Kidney (tissue), 14 donors: ENCODE measurements around the gene SLC13A5. TPM values are rescaled to one million over a fixed set of nuclear protein-coding genes. Genes with fewer than 3 reads are reported as not detected.

Experiments used
- DNase-seq, 5 donors: peaks; one replicate each; pipeline ENCODE4 v3.0.0-alpha.2; 2013 to 2020
- FAIRE-seq: peaks from 2 replicates; lab custom pipeline; 2012; peaks lifted over from hg19 to GRCh38; lab: Jason Lieb, UNC
- H3K27ac ChIP-seq, 2 donors: one replicate each; pipeline ENCODE4 v1.7.0; 2013; ENCODE audit warnings: low read depth in 2 of 2, low read length in 2 of 2, inconsistent platforms in 1 of 2
- H3K27me3 ChIP-seq: one replicate; pipeline ENCODE4 v1.7.1; 2013; ENCODE audit warnings: low read length, inconsistent platforms; ENCODE audit not compliant: control insufficient read depth, insufficient read depth
- H3K36me3 ChIP-seq, 3 donors: one replicate each; pipeline versions ENCODE4 v1.7.0 to v1.7.1; 2013; ENCODE audit warnings: low read length in 3 of 3, control low read depth in 1 of 3, inconsistent platforms in 1 of 3; ENCODE audit not compliant: insufficient read depth in 3 of 3, control insufficient read depth in 2 of 3
- H3K4me1 ChIP-seq, 3 donors: one replicate each; pipeline versions ENCODE4 v1.7.0 to v1.7.1; 2013; ENCODE audit warnings: low read length in 3 of 3, inconsistent platforms in 1 of 3, low read depth in 1 of 3; ENCODE audit not compliant: control insufficient read depth in 2 of 3, insufficient read depth in 2 of 3
- H3K4me3 ChIP-seq, 3 donors: one replicate each; pipeline versions ENCODE4 v1.7.0 to v1.8.1; 2013; ENCODE audit warnings: low read length in 3 of 3, control low read depth in 1 of 3, inconsistent platforms in 1 of 3
- H3K9ac ChIP-seq, 3 donors: one replicate each; pipeline versions ENCODE4 v1.7.0 to v1.7.1; 2013; ENCODE audit warnings: low read length in 3 of 3, control low read depth in 1 of 3, inconsistent platforms in 1 of 3
- H3K9me3 ChIP-seq, 3 donors: one replicate each; pipeline versions ENCODE4 v1.7.0 to v1.7.1; 2013; ENCODE audit warnings: low read length in 3 of 3, control low read depth in 1 of 3, inconsistent platforms in 1 of 3; ENCODE audit not compliant: control insufficient read depth in 2 of 3, insufficient read depth in 1 of 3
- CTCF ChIP-seq: IDR thresholded peaks from 3 replicates; pipeline ENCODE4 v1.5.1; 2012; ENCODE audit warnings: mild to moderate bottlenecking, moderate library complexity, borderline replicate concordance; ENCODE audit not compliant: insufficient read depth; ENCODE audit errors: extremely low read depth
- intact Hi-C: fragments of 100-400 bp; cut with DNase I; formaldehyde crosslinking; loops from one replicate; pipeline ENCODE4 v1.11.1; 2022
- polyA plus RNA-seq: library from polyadenylated mRNA; stranded (reverse); fragments of 350-450 nt; fragmentation: Illumina TruSeq; extraction: RNeasy Lipid Tissue Mini Kit (QIAGEN cat#74804); gene quantifications from one replicate; pipeline ENCODE4 v1.2.3, GENCODE V29; 2014; ENCODE audit warnings: low read depth, low replicate concordance; ENCODE audit not compliant: insufficient read depth
- total RNA-seq: library from RNA; stranded (reverse); fragmentation: NEBNext Ultra II Directional; extraction: Animal tissue kit (Norgen Biotek cat#: 25700); gene quantifications from one replicate; pipeline ENCODE4 v1.2.1, GENCODE V29; 2021
- donor health status: control.
- donor health status: control.
- donor health status: control.
- donor health status: control.
- donor health status: control.
- donor health status: DM: yes; HTN: yes; CAD: no.
- donor health status: Normal renal cell carcinoma (clear cell type).

SLC13A5 gene
- total and polyA plus RNA-seq, 2 donors from 2014 or later, result not detected

GRCh38 chr17:6713918-6714271, 726 bp upstream of the SLC13A5 start:
- peaks cover 6% of the 10 kb centered on the region for H3K27me3 ChIP-seq
- no peaks in the 10 kb centered on the region for H3K36me3 ChIP-seq
- TF ChIP-seq CTCF, result no peak
- H3K27ac ChIP-seq, result no peak overlapping the region
- H3K4me1 ChIP-seq, result no peaks in the 10 kb centered on the region
- no peak for FAIRE-seq
- no peaks in the 10 kb centered on the region for H3K9me3 ChIP-seq
- intact Hi-C loops, result no loop called here
- DNase-seq, result no peak
- H3K4me3 ChIP-seq, result no peak overlapping the region
- no peak overlapping the region for H3K9ac ChIP-seq

GRCh38 chr17:6712854-6713129, 377 bp downstream of the SLC13A5 start:
- DNase-seq, result no peak
- intact Hi-C loops, result no loop called here
- Histone ChIP-seq H3K9ac (no peak overlapping the region), H3K27ac (no peak overlapping the region), H3K9me3 (no peaks in the 10 kb centered on the region), H3K4me3 (no peak overlapping the region), H3K4me1 (no peaks in the 10 kb centered on the region), H3K36me3 (no peaks in the 10 kb centered on the region), H3K27me3 (peaks cover 6% of the 10 kb centered on the region)
- TF ChIP-seq CTCF, result no peak
- no peak for FAIRE-seq

- TF ChIP-seq CTCF, result no peak
- no peak overlapping the region for H3K4me3 ChIP-seq
- intact Hi-C loops, result no loop called here
Measured at GRCh38 chr17:6712058-6712853, 913 bp downstream of the SLC13A5 start.

GRCh38 chr17:6711681-6712057, 1.5 kb downstream of the SLC13A5 start:
- no peak overlapping the region for H3K4me3 ChIP-seq
- intact Hi-C loops, result no loop called here
- TF ChIP-seq CTCF, result no peak
- no peaks in the 10 kb centered on the region for H3K9me3 ChIP-seq
- H3K4me1 ChIP-seq, result no peaks in the 10 kb centered on the region
- H3K27me3 ChIP-seq, result peaks cover 6% of the 10 kb centered on the region
- no peak overlapping the region for H3K27ac ChIP-seq
- FAIRE-seq (no peak), DNase-seq (no peak)
- no peaks in the 10 kb centered on the region for H3K36me3 ChIP-seq
- no peak overlapping the region for H3K9ac ChIP-seq

More at GRCh38 chr17:6712058-6712853, 913 bp downstream of the SLC13A5 start:
- FAIRE-seq (no peak), DNase-seq (peak in 3 of 5 donors; percentile 38 to 56 (median 47))
- H3K27ac ChIP-seq, result no peak overlapping the region
- no peaks in the 10 kb centered on the region for H3K36me3 ChIP-seq
- H3K27me3 ChIP-seq, result peaks cover 6% of the 10 kb centered on the region
- no peaks in the 10 kb centered on the region for H3K4me1 ChIP-seq
- no peaks in the 10 kb centered on the region for H3K9me3 ChIP-seq
- H3K9ac ChIP-seq, result no peak overlapping the region
